NB4 (cell line): ENCODE results near the gene JAK1.

Experiments used
- DNase-seq: peaks from one replicate; pipeline ENCODE4 v3.0.0; 2010; ENCODE audit warnings: low read depth
- H3K4me3 ChIP-seq: one replicate; pipeline ENCODE4 v1.5.1; 2011; ENCODE audit warnings: mild to moderate bottlenecking, low read depth, low read length, moderate library complexity
- CTCF ChIP-seq: IDR thresholded peaks from one replicate; pipeline ENCODE4 v1.5.1; 2012; ENCODE audit warnings: low read depth, low read length
- MAX ChIP-seq: IDR thresholded peaks from 2 replicates; pipeline ENCODE4 v1.6.1; 2011; ENCODE audit warnings: low read depth, low read length
- MYC ChIP-seq: IDR thresholded peaks from 2 replicates; pipeline ENCODE4 v1.6.1; 2011; ENCODE audit warnings: low read depth, low read length
- POLR2A ChIP-seq: IDR thresholded peaks from 2 replicates; pipeline ENCODE4 v1.6.1; 2011; ENCODE audit warnings: mild to moderate bottlenecking; ENCODE audit not compliant: insufficient read length; ENCODE audit errors: extremely low read depth

The JAK1 gene

GRCh38 chr1:64854674-64855073 is 111.7 kb downstream of the JAK1 start:
- TF ChIP-seq POLR2A = no peak
- TF ChIP-seq CTCF = no peak
- no peak for TF ChIP-seq MAX
- no peak for DNase-seq
- H3K4me3 ChIP-seq = no peak overlapping the region

- no peak for TF ChIP-seq CTCF
- TF ChIP-seq MYC = no peak
- TF ChIP-seq POLR2A = no peak
- no peak for TF ChIP-seq MAX
- peak; percentile 4 for DNase-seq
- no peak overlapping the region for H3K4me3 ChIP-seq
Measured at GRCh38 chr1:64851664-64852063, 114.7 kb downstream of the JAK1 start.

- TF ChIP-seq CTCF (no peak), POLR2A (no peak), MYC (no peak), MAX (no peak)
- H3K4me3 ChIP-seq = no peak overlapping the region
- no peak for DNase-seq
Measured at GRCh38 chr1:64850846-64851245, 115.5 kb downstream of the JAK1 start.

GRCh38 chr1:64849942-64850341 is 116.4 kb downstream of the JAK1 start:
- no peak for DNase-seq
- TF ChIP-seq MYC = no peak
- TF ChIP-seq MAX = no peak
- TF ChIP-seq POLR2A = no peak
- TF ChIP-seq CTCF = no peak
- H3K4me3 ChIP-seq = no peak overlapping the region

- no peak for DNase-seq
- no peak overlapping the region for H3K4me3 ChIP-seq
- TF ChIP-seq MAX = no peak
- TF ChIP-seq CTCF = no peak
- no peak for TF ChIP-seq MYC
- no peak for TF ChIP-seq POLR2A
Measured at GRCh38 chr1:64848803-64849202, 117.5 kb downstream of the JAK1 start.

- TF ChIP-seq MAX (no peak), CTCF (no peak), POLR2A (no peak), MYC (no peak)
- no peak overlapping the region for H3K4me3 ChIP-seq
- DNase-seq = no peak
Measured at GRCh38 chr1:64848136-64848535, 118.2 kb downstream of the JAK1 start.
